HepG2 (cell line): ENCODE results near the gene TULP3. TPM values are rescaled to one million over a fixed set of nuclear protein-coding genes. Genes with fewer than 3 reads are reported as not detected.
A peak's percentile ranks its signal among the peaks of the same experiment; 100 is the strongest.

Source experiments
- CAMTA2 ChIP-seq: sonication (generic); formaldehyde crosslinking; IDR thresholded peaks from 2 replicates; pipeline ENCODE4 v1.4.0; 2020; ENCODE audit warnings: mild to moderate bottlenecking, missing genetic modification reagents, borderline replicate concordance
- CBX5 ChIP-seq: sonication (generic); formaldehyde crosslinking; IDR thresholded peaks from 2 replicates; pipeline ENCODE4 v1.4.0; 2020; ENCODE audit warnings: missing genetic modification reagents, borderline replicate concordance
- FOXJ3 ChIP-seq: sonication (generic); formaldehyde crosslinking; IDR thresholded peaks from 2 replicates; pipeline ENCODE4 v1.4.0; 2020; ENCODE audit warnings: missing genetic modification reagents, mild to moderate bottlenecking, borderline replicate concordance
- GATAD2A ChIP-seq: IDR thresholded peaks from 2 replicates; pipeline ENCODE4 v1.6.1; 2016
- PHF8 ChIP-seq: sonication (generic); formaldehyde crosslinking; IDR thresholded peaks from 2 replicates; pipeline ENCODE4 v1.5.0; 2020; ENCODE audit warnings: missing genetic modification reagents
- PRPF4 ChIP-seq: fragments of 200-400 bp; formaldehyde crosslinking; IDR thresholded peaks from 2 replicates; pipeline ENCODE4 v1.6.1; 2016; ENCODE audit warnings: low read length, low read depth; ENCODE audit not compliant: poor library complexity, severe bottlenecking
- REPIN1 ChIP-seq: sonication (generic); formaldehyde crosslinking; IDR thresholded peaks from 2 replicates; pipeline ENCODE4 v1.8.0; 2022; ENCODE audit warnings: missing genetic modification reagents, low read depth, mild to moderate bottlenecking, borderline replicate concordance
- SAP130 ChIP-seq: IDR thresholded peaks from 2 replicates; pipeline ENCODE4 v1.6.1; 2016; ENCODE audit warnings: low read depth
- SKI ChIP-seq: fragments of 450-650 bp; IDR thresholded peaks from one replicate; pipeline ENCODE4 v1.6.1; 2018; ENCODE audit warnings: mild to moderate bottlenecking; ENCODE audit not compliant: partially characterized antibody
- SP1 ChIP-seq, 2 experiments: fragments of 450-650 bp in 1 of 2; sonication (generic) in 1 of 2; formaldehyde crosslinking in 1 of 2; IDR thresholded peaks; 2 replicates each; pipeline versions ENCODE4 v1.4.0 to v1.6.1; 2016 to 2020; ENCODE audit warnings: missing genetic modification reagents in 1 of 2
- TBX3 ChIP-seq: fragments of 450-650 bp; IDR thresholded peaks from 2 replicates; pipeline ENCODE4 v1.6.1; 2017; ENCODE audit warnings: antibody characterized with exemption, mild to moderate bottlenecking, inconsistent platforms, borderline replicate concordance
- UBTF ChIP-seq: sonication (generic); formaldehyde crosslinking; IDR thresholded peaks from 2 replicates; pipeline ENCODE4 v1.4.0; 2020; ENCODE audit warnings: mild to moderate bottlenecking, missing genetic modification reagents
- XBP1 ChIP-seq: sonication (generic); formaldehyde crosslinking; IDR thresholded peaks from 2 replicates; pipeline ENCODE4 v1.5.0; 2020; ENCODE audit warnings: missing genetic modification reagents
- ZBTB26 ChIP-seq: IDR thresholded peaks from 2 replicates; pipeline ENCODE4 v1.6.1; 2016; ENCODE audit warnings: missing compliant biosample characterization, missing genetic modification reagents, borderline replicate concordance
- ZKSCAN8 ChIP-seq: IDR thresholded peaks from 2 replicates; pipeline ENCODE4 v1.6.1; 2016; ENCODE audit warnings: borderline replicate concordance, missing genetic modification reagents, missing compliant biosample characterization
- ZNF143 ChIP-seq: sonication (generic); formaldehyde crosslinking; IDR thresholded peaks from 2 replicates; pipeline ENCODE4 v1.4.0; 2020; ENCODE audit warnings: missing genetic modification reagents
- ZNF276 ChIP-seq: sonication (generic); formaldehyde crosslinking; IDR thresholded peaks from 2 replicates; pipeline ENCODE4 v1.4.0; 2020; ENCODE audit warnings: mild to moderate bottlenecking, low read depth, missing genetic modification reagents
- ZNF333 ChIP-seq: sonication (generic); formaldehyde crosslinking; IDR thresholded peaks from 2 replicates; pipeline ENCODE4 v1.4.0; 2020; ENCODE audit warnings: mild to moderate bottlenecking, missing genetic modification reagents, borderline replicate concordance
- ZNF441 ChIP-seq: sonication (generic); formaldehyde crosslinking; IDR thresholded peaks from 2 replicates; pipeline ENCODE4 v1.7.0; 2021; ENCODE audit warnings: missing genetic modification reagents, borderline replicate concordance
- ZNF451 ChIP-seq: sonication (generic); formaldehyde crosslinking; IDR thresholded peaks from 2 replicates; pipeline ENCODE4 v1.5.0; 2020; ENCODE audit warnings: mild to moderate bottlenecking, missing genetic modification reagents
- ZNF574 ChIP-seq: sonication (generic); formaldehyde crosslinking; IDR thresholded peaks from 2 replicates; pipeline ENCODE4 v1.4.0; 2020; ENCODE audit warnings: missing genetic modification reagents
- polyA plus RNA-seq, 8 experiments: library from polyadenylated mRNA; depleted of rRNA in 3 of 8; stranded (reverse) in 7 of 8; unstranded in 1 of 8; fragments of >200 nt; fragmentation: Illumina TruSeq in 4 of 8; extraction: Trizol in 4 of 8; gene quantifications; 2 replicates each; pipeline versions ENCODE4 v1.2.1 to v1.2.3, GENCODE V29; 2011 to 2016; ENCODE audit warnings: low read depth in 4 of 8, missing spikeins in 1 of 8, mixed read lengths in 1 of 8; ENCODE audit not compliant: insufficient read depth in 1 of 8
- total RNA-seq, 5 experiments: library from RNA; depleted of rRNA; stranded (reverse); fragments of >200 nt; fragmentation: Illumina TruSeq; extraction: Trizol; gene quantifications; 2 replicates each; pipeline ENCODE4 v1.2.3, GENCODE V29; 2016; ENCODE audit warnings: low read depth in 1 of 5

TULP3 gene
- total and polyA plus RNA-seq, 2 of the 13 experiments (the other 11 are each of a cell fraction or from before 2014, with no cell fraction given): 11.2 to 13.2 TPM

- TF ChIP-seq GATAD2A (CRISPR knock-in tag) (0 out of 2 replicates have a peak, but pooled peaks have one; percentile 37), ZNF574 (CRISPR knock-in tag) (peak; percentile 46; the same call in 1 of the 2 replicates), CAMTA2 (CRISPR knock-in tag) (no peak), ZKSCAN8 (CRISPR knock-in tag) (no peak), ZNF451 (CRISPR knock-in tag) (no peak), UBTF (CRISPR knock-in tag) (peak; percentile 79), TBX3 (no peak), ZBTB26 (CRISPR knock-in tag) (no peak), FOXJ3 (CRISPR knock-in tag) (no peak), SP1 (IDR thresholded peaks at IDR 0.05) (no peak), SP1 (CRISPR knock-in tag; IDR thresholded peaks at IDR 0.05) (peak; percentile 15; the same call in 1 of the 2 replicates), SKI (peak; percentile 32), ZNF441 (CRISPR knock-in tag) (0 out of 2 replicates have a peak, but pooled peaks have one; percentile 12), SAP130 (peak; percentile 80), PRPF4 (no peak), ZNF276 (CRISPR knock-in tag) (no peak), ZNF333 (no peak; the same call in 1 of the 2 replicates), CBX5 (CRISPR knock-in tag) (0 out of 2 replicates have a peak, but pooled peaks have one; percentile 2), PHF8 (peak; percentile 46), XBP1 (no peak), REPIN1 (CRISPR knock-in tag) (no peak), ZNF143 (CRISPR knock-in tag) (no peak; the same call in 1 of the 2 replicates)
Measured at GRCh38 chr12:2958432-2959191, 67.9 kb downstream of the TULP3 start (continued).
